HG03196 (cell line): ENCODE measurements around the gene SPAG7.
"Not testable (repeated sequence)": the region's sequence is repeated elsewhere in the genome, so short reads cannot be mapped to it uniquely, and the experiment has no call there.

Source experiments
- ATAC-seq: cut with Tn5 transposase; IDR thresholded peaks from one replicate; pipeline ENCODE4 v1.9.1; 2021; ENCODE audit not compliant: unreplicated experiment

SPAG7 gene

GRCh38 chr17:4938688-4939545 lies 28.7 kb downstream of the SPAG7 start:
- ATAC-seq: no peak

DNA sequence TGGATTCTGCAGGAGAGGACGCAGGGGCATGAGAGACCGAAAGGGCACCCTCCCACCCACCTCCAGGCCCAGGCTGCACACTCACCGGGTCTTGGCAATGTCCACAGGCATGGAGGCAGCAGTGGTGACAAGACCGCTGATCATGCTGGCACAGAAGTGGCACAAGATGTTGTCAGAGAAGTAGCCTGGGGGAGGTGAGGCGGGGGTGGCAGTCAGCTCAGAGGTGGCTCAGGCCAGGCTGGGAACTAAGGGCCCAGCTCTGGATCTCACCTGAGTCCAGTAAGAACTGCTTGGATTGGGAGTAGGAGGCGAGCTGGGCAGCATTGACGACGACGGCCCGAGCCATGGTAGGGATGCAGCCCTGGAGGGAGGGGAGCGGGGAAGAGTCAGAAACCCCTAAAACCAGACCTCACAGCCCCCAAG lies 29.5 kb downstream of the SPAG7 start:
- ATAC-seq: no peak

- no peak for ATAC-seq
Measured at GRCh38 chr17:4937553-4937952, 30.1 kb downstream of the SPAG7 start.

GRCh38 chr17:4936436-4936835 lies 31.2 kb downstream of the SPAG7 start:
- no peak for ATAC-seq

- ATAC-seq: no peak
Measured at GRCh38 chr17:4935650-4936049, 32.0 kb downstream of the SPAG7 start.

DNA sequence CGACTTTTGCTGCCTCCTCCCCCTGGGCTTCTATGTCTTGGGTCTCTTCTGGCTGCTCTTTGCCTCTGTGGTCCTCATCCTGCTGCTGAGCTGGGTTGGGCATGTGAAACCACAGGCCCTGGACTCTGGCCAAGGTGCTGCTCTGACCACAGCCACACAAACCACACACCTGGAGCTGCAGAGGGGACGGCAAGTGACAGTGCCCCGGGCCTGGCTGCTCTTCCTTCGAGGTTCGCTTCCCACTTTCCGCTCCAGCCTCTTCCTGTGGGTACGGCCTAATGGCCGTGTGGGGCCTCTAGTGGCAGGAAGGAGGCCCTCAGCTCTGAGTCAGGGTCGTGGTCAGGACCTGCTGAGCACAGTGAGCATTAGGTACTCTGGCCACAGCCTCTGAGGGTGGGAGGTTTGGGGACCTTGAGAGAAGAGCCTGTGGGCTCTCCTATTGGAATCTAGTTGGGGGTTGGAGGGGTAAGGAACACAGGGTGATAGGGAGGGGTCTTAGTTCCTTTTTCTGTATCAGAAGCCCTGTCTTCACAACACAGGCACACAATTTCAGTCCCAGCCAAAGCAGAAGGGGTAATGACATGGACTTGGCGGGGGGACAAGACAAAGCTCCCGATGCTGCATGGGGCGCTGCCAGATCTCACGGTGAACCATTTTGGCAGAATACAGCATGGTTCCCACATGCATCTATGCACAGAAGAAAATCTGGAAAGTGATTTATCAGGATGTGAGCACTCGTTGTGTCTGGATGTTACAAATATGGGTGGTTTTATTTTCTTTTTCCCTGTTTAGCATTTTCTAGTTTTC lies 33.2 kb downstream of the SPAG7 start:
- no peak for ATAC-seq

DNA sequence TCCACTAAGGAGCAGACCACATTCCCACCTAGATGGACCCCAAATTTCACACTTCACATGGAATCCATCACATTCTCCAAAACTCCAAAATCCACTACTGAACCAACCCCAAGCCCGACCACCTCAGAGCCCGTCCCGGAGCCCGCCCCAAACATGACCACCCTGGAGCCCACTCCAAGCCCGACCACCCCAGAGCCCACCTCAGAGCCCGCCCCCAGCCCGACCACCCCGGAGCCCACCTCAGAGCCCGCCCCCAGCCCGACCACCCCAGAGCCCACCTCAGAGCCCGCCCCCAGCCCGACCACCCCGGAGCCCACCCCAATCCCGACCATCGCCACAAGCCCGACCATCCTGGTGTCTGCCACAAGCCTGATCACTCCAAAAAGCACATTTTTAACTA lies 34.0 kb downstream of the SPAG7 start:
- ATAC-seq: no peak

DNA sequence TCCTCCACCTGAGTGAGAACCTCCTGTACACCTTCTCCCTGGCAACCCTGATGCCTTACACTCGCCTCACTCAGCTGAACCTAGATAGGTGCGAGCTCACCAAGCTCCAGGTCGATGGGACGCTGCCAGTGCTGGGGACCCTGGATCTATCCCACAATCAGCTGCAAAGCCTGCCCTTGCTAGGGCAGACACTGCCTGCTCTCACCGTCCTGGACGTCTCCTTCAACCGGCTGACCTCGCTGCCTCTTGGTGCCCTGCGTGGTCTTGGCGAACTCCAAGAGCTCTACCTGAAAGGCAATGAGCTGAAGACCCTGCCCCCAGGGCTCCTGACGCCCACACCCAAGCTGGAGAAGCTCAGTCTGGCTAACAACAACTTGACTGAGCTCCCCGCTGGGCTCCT lies 34.9 kb downstream of the SPAG7 start:
- no peak for ATAC-seq

DNA sequence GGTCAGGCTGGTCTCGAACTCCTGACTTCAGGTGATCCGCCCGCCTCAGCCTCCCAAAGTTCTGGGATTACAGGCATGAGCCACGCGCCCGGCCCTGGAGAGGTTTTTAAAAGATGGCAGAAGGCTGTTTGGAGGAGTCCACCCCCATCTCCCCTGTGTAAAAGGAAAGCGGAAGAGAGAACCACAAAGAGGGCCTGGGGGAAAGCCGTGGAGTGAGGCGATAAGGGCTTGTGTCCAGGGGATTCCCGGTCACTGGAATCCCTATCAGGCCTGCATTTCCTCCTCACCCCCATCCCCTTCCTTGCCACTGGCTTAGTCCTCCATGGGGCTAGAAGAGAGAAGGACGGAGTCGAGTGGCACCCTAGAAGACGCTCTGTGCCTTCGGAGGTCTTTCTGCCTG lies 35.7 kb downstream of the SPAG7 start, which contains the start of gene GP1BA:
GP1BA (plus strand) TSS at position 315 of the 400 bp plus-strand sequence. CDS start 328 bp downstream, outside the sequence.
- no peak for ATAC-seq

GRCh38 chr17:4928881-4929280 lies 38.7 kb downstream of the SPAG7 start:
- ATAC-seq: no peak

DNA sequence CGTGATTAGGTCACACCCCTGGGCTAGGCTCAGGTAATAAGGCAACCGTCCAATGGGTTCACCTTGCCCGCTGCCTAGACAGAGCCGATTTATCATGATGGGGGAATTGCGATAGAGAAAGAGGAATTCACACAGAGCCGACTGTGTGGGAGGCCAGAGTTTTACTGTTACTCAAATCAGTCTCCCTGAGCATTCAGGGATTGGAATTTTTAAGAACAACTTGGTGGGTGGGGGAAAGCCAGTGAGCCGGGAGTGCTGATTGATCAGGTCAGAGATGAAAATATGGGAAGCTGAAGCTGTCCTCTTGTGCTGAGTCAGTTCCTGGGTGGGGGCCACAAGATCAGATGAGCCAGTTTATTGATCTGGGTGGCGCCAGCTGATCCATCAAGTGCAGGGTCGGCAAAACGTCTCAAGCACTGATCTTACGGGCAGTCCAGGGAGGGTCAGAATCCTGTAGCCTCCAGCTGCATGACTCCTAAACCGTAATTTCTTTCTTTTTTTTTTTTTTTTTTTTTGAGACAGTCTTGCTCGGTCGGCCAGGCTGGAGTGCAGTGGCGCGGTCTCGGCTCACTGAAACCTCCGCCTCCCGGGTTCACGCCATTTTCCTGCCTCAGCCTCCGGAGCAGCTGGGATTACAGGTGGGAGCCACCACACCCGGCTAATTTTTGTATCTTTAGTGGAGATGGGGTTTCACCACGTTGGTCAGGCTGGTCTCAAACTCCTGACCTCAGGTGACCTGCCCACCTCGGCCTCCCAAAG lies 40.9 kb downstream of the SPAG7 start:
- ATAC-seq: not testable (repeated sequence)

- no peak for ATAC-seq
Measured at GRCh38 chr17:4921320-4921719, 46.3 kb downstream of the SPAG7 start.

GRCh38 chr17:4920351-4921048 lies 47.1 kb downstream of the SPAG7 start:
- ATAC-seq: no peak

DNA sequence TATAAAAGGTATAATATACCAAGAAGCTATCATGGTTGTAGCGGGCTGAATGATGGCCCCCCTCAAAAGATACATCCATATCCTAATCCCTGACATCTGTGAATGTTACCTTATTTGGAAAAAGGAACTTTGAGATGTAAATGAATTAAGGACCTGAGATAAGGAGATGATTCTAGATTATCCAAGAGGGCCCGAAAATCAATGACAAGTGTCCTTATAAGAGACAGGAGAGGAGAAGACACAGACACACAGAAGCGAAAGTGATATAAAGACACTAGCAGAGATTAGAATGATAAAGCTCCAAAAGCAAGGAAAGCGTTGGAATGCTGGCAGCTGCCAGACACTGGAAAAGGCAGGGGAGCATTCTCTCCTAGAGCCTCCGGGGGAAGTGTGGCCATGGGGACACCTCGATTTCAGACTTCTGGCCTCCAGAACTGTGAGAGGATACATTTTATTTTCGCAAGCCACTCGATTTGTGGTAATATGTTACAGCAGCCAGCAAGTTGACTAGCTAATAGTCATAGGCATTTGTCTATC lies 48.0 kb downstream of the SPAG7 start:
- no peak for ATAC-seq

DNA sequence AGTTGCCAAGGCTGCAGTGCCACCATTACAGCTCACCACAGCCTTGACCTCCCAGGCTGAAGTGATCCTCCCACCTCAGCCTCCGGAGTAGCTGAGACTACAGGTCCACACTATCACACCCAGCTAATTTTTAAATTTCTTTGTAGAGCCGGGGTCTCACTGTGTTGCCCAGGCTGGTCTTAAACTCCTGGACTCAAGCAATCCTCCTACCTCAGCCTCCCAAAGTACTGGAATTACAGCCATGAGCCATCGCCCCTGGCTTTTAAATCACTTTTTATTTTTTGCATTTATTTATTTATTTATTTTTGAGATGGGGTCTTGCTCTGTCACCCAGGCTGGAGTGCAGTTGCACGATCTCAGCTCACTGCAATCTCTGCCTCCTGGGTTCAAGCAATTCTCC lies 53.1 kb downstream of the SPAG7 start:
- ATAC-seq: not testable (repeated sequence)

- ATAC-seq: no peak
Measured at GRCh38 chr17:4913994-4914393, 53.6 kb downstream of the SPAG7 start.
